ENCODE data around the gene LBR.

GRCh38 chr1:225415307-225415706, 12.5 kb downstream of the LBR start:
- TF ChIP-seq CTCF (IDR thresholded peaks at IDR 0.05) (no peak), EP300 (IDR thresholded peaks at IDR 0.05) (no peak)

All from esophagus muscularis mucosa (tissue), 3 donors.